WTC11 (cell line): ENCODE results near the gene PLXNB2. TPM values are rescaled to one million over a fixed set of nuclear protein-coding genes. Genes with fewer than 3 reads are reported as not detected.

Experiments used
- ATAC-seq: fragments of 200-7000 bp; cut with Tn5 transposase; 2 replicates; pipeline ENCODE4 v1.10.0; 2021; ENCODE audit warnings: mild to moderate bottlenecking, moderate library complexity
- CTCF ChIA-PET: fragments of 300-600 bp; sonication (Branson Sonifier 250); formaldehyde crosslinking; loops from one replicate; lab custom pipeline; 2021; ENCODE audit warnings: antibody characterized with exemption; lab: Charles Lee
- POLR2A ChIA-PET: fragments of 350-600 bp; sonication (Branson Sonifier 250); formaldehyde crosslinking; loops from one replicate; lab custom pipeline; 2021; ENCODE audit warnings: antibody characterized with exemption; lab: Charles Lee
- DNase-seq: peaks from one replicate; pipeline ENCODE4 v3.0.0; 2021; ENCODE audit warnings: low spot score
- H3K27ac Mint-ChIP-seq: 2 replicates; pipeline ENCODE4 v1.8.0; 2021; ENCODE audit warnings: mixed read lengths
- H3K27me3 Mint-ChIP-seq: 2 replicates; pipeline ENCODE4 v1.8.0; 2021; ENCODE audit warnings: low read depth, mild to moderate bottlenecking, moderate library complexity, mixed read lengths
- H3K36me3 Mint-ChIP-seq: 2 replicates; pipeline ENCODE4 v1.8.0; 2021; ENCODE audit warnings: mixed read lengths
- H3K4me1 Mint-ChIP-seq: 2 replicates; pipeline ENCODE4 v1.8.0; 2022; ENCODE audit warnings: mixed read lengths
- H3K4me3 Mint-ChIP-seq: 2 replicates; pipeline ENCODE4 v1.8.0; 2021; ENCODE audit warnings: mild to moderate bottlenecking, moderate library complexity, mixed read lengths
- H3K9me3 Mint-ChIP-seq: 2 replicates; pipeline ENCODE4 v1.8.0; 2021; ENCODE audit warnings: mixed read lengths
- ATF3 ChIP-seq: sonication (generic); formaldehyde crosslinking; conservative IDR thresholded peaks from 2 replicates; pipeline ENCODE4 v1.8.1; 2022; ENCODE audit warnings: mild to moderate bottlenecking, missing genetic modification reagents
- ERG ChIP-seq: fragments of 250-450 bp; sonication (Bioruptor Pico); IDR thresholded peaks from 2 replicates; pipeline ENCODE4 v1.8.0; 2021; ENCODE audit warnings: mild to moderate bottlenecking
- GTF2I ChIP-seq: fragments of 250-450 bp; sonication (Bioruptor Pico); conservative IDR thresholded peaks from 2 replicates; pipeline ENCODE4 v1.4.0; 2021; ENCODE audit warnings: mild to moderate bottlenecking
- IRF1 ChIP-seq: sonication (generic); formaldehyde crosslinking; IDR thresholded peaks from 2 replicates; pipeline ENCODE4 v1.8.0; 2023; ENCODE audit warnings: missing genetic modification reagents
- JAZF1 ChIP-seq: fragments of 250-450 bp; sonication (Bioruptor Pico); IDR thresholded peaks from 2 replicates; pipeline ENCODE4 v1.9.0; 2021; ENCODE audit warnings: moderate library complexity, mild to moderate bottlenecking, inconsistent platforms
- KAT7 ChIP-seq: sonication (generic); formaldehyde crosslinking; IDR thresholded peaks from 2 replicates; pipeline ENCODE4 v1.8.1; 2023; ENCODE audit warnings: missing genetic modification reagents, mild to moderate bottlenecking, borderline replicate concordance
- MLX ChIP-seq: sonication (generic); formaldehyde crosslinking; IDR thresholded peaks from 2 replicates; pipeline ENCODE4 v1.8.1; 2023; ENCODE audit warnings: mild to moderate bottlenecking, missing genetic modification reagents, moderate library complexity
- PRRX2 ChIP-seq: fragments of 250-450 bp; sonication (Bioruptor Pico); IDR thresholded peaks from 2 replicates; pipeline ENCODE4 v1.8.0; 2021; ENCODE audit warnings: mild to moderate bottlenecking
- SOX15 ChIP-seq: fragments of 250-450 bp; sonication (Bioruptor Pico); IDR thresholded peaks from 2 replicates; pipeline ENCODE4 v1.9.0; 2021; ENCODE audit warnings: mild to moderate bottlenecking
- TEAD4 ChIP-seq: sonication (generic); formaldehyde crosslinking; IDR thresholded peaks from 2 replicates; pipeline ENCODE4 v1.8.0; 2022; ENCODE audit warnings: mild to moderate bottlenecking, missing genetic modification reagents
- USF2 ChIP-seq: sonication (generic); formaldehyde crosslinking; IDR thresholded peaks from 2 replicates; pipeline ENCODE4 v1.8.1; 2023; ENCODE audit warnings: mild to moderate bottlenecking, missing genetic modification reagents, moderate library complexity
- ZNF121 ChIP-seq: sonication (generic); formaldehyde crosslinking; IDR thresholded peaks from 2 replicates; pipeline ENCODE4 v1.8.0; 2023; ENCODE audit warnings: missing genetic modification reagents
- ZNF263 ChIP-seq: sonication (generic); formaldehyde crosslinking; IDR thresholded peaks from 2 replicates; pipeline ENCODE4 v1.8.1; 2022; ENCODE audit warnings: low read depth, mild to moderate bottlenecking, moderate library complexity, missing genetic modification reagents
- ZNF416 ChIP-seq: fragments of 250-450 bp; sonication (Bioruptor Pico); IDR thresholded peaks from 2 replicates; pipeline ENCODE4 v1.9.0; 2021; ENCODE audit warnings: mild to moderate bottlenecking, inconsistent platforms
- ZNF532 ChIP-seq: fragments of 250-450 bp; sonication (Bioruptor Pico); IDR thresholded peaks from 2 replicates; pipeline ENCODE4 v1.9.0; 2021; ENCODE audit warnings: mild to moderate bottlenecking, borderline replicate concordance
- ZNF671 ChIP-seq: fragments of 250-450 bp; sonication (Bioruptor Pico); IDR thresholded peaks from 2 replicates; pipeline ENCODE4 v1.8.0; 2021; ENCODE audit warnings: mild to moderate bottlenecking
- ZSCAN18 ChIP-seq: fragments of 250-450 bp; sonication (Bioruptor Pico); IDR thresholded peaks from 2 replicates; pipeline ENCODE4 v2.1.2; 2022; ENCODE audit warnings: mild to moderate bottlenecking, moderate library complexity
- total RNA-seq: library from RNA; stranded (reverse); gene quantifications from 3 replicates; pipeline ENCODE4 v1.2.3, GENCODE V29; 2021

The PLXNB2 gene
- total RNA-seq, 1 experiment from 2014 or later: 113 TPM

GRCh38 chr22:50258361-50259292 is 48.8 kb downstream of the PLXNB2 start:
- ChIA-PET CTCF (interaction anchor here (0.6 to 1.0 kb wide), 2 partner anchors 9 to 66 kb away, joined by 3 read pairs; no protein-coding TSS in a partner anchor), POLR2A (no interaction called here)
- H3K27ac Mint-ChIP-seq: no peak overlapping the region
- H3K4me3 Mint-ChIP-seq: no peak overlapping the region
- H3K27me3 Mint-ChIP-seq: peaks cover 9% of the 10 kb centered on the region
- no peaks in the 10 kb centered on the region for H3K36me3 Mint-ChIP-seq
- DNase-seq (no peak), ATAC-seq (no peak)
- TF ChIP-seq USF2 (CRISPR knock-in tag) (0 out of 2 replicates have a peak, but pooled peaks have one; percentile 13), ATF3 (CRISPR knock-in tag) (no peak)
- no peaks in the 10 kb centered on the region for H3K9me3 Mint-ChIP-seq
- H3K4me1 Mint-ChIP-seq: peaks cover 8% of the 10 kb centered on the region

- peaks cover 8% of the 10 kb centered on the region for H3K4me1 Mint-ChIP-seq
- ATAC-seq: no peak
- DNase-seq: no peak
- H3K9me3 Mint-ChIP-seq: no peaks in the 10 kb centered on the region
- H3K36me3 Mint-ChIP-seq: no peaks in the 10 kb centered on the region
- CTCF ChIA-PET: no interaction called here
- no peak overlapping the region for H3K27ac Mint-ChIP-seq
- TF ChIP-seq SOX15 (CRISPR knock-in tag): no peak
- TF ChIP-seq JAZF1: no peak
- TF ChIP-seq MLX (CRISPR knock-in tag): no peak
- no peak for TF ChIP-seq PRRX2 (CRISPR knock-in tag)
- TF ChIP-seq ZNF416 (CRISPR knock-in tag): no peak
- no peak for TF ChIP-seq ZNF121
- TF ChIP-seq ZNF263: no peak
- TF ChIP-seq IRF1 (CRISPR knock-in tag): no peak
- no peak overlapping the region for H3K4me3 Mint-ChIP-seq
- H3K27me3 Mint-ChIP-seq: peaks cover 9% of the 10 kb centered on the region
- POLR2A ChIA-PET: no interaction called here
These were observed 49.7 kb downstream of the PLXNB2 start for GRCh38 chr22:50257451-50258360.

- POLR2A ChIA-PET: no interaction called here
- Mint-ChIP-seq H3K9me3 (no peaks in the 10 kb centered on the region), H3K27ac (no peak overlapping the region), H3K4me3 (no peak overlapping the region), H3K27me3 (peaks cover 4% of the 10 kb centered on the region), H3K36me3 (no peaks in the 10 kb centered on the region), H3K4me1 (peaks cover 1% of the 10 kb centered on the region)
- no peak for DNase-seq
- CTCF ChIA-PET: interaction anchor here (1.6 kb wide), 1 partner anchor 85 kb away, joined by 4 read pairs; no protein-coding TSS in a partner anchor
- ATAC-seq: no peak
- TF ChIP-seq TEAD4 (no peak), ZNF532 (CRISPR knock-in tag) (no peak), KAT7 (CRISPR knock-in tag) (no peak), USF2 (CRISPR knock-in tag) (no peak), ERG (CRISPR knock-in tag) (no peak), ZSCAN18 (CRISPR knock-in tag) (no peak), GTF2I (CRISPR knock-in tag) (no peak), IRF1 (CRISPR knock-in tag) (no peak), ZNF671 (no peak)
These were observed 50.4 kb downstream of the PLXNB2 start for GRCh38 chr22:50257041-50257440.
